HG03066 (cell line): ENCODE results near the gene TPM2.

Source experiments
- ATAC-seq: cut with Tn5 transposase; IDR thresholded peaks from one replicate; pipeline ENCODE4 v1.9.1; 2021; ENCODE audit warnings: low read depth; ENCODE audit not compliant: unreplicated experiment

TPM2 gene

DNA sequence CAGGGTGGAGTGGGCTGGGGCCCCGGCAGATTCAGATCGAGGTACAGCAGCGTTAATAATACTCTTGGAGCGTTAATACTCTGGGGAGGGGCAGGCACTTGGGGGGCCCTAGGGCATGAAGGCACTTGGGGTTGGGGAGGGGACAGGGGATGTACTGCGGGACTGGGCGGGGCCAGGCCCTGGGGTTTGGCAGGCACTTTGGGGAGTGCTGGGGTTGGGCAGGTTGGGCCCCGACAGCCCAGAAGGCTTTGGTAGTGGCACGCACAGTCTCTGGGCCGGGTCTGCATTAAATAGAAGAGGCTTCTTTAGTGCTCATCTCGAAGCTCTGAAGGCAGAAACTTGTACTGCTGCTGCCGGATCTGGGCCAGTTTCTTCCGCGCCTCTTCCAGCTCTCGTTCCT lies 7.8 kb upstream of the TPM2 start:
- no peak for ATAC-seq

DNA sequence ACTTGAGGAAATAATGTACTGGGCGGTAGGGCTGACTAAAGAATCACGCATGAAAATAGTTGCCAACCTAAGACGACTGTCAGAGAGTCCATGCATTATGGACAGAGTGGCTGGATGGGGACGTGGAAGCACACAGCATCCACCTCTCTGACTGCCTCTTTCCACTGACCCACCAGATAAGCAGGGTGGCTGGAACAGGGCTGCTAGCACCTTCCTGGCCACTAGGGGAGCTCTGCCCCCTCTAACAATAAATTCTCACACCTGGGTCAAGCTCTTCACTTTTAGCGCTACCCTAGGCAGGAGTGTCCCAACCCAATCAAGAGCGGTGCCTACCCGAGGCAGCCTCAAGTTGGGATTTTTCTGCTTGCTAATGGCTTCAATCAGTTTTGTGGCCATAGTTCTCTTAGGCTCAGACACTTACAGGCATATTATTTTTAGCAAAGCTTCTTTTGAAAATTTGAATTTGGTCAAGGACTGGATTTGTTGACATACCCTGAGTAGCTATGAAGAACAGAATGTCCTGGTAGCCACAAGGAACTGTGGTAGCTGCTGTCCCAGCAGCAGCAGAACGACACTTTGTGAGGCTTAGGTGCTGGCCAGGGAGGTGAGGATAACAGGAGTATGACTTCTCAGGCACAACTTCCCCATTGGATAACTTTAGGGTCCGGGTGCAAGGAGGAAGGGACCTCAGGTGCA lies 6.9 kb upstream of the TPM2 start:
- no peak for ATAC-seq

DNA sequence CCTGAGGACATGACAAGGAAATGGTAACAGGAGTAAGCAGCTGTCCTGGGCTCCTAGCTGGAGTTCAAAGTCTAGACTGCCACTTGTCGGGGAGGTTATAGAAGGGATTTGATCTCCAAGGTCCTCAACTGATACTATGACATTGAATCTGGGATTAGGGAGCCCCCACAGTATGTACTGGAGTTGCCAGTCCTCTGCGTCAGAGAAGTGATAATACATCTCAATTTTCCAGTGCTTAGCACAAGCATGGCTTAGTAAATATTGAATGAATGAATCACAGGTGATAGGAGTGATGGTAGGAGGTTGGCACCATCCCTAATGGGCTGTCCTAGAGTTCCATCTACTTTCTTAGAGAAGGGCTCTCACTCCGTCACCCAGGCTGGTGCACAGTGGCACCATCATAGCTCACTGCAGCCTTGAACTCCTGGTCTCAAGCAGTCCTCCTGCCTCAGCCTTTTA lies 6.2 kb upstream of the TPM2 start:
- ATAC-seq = no peak

DNA sequence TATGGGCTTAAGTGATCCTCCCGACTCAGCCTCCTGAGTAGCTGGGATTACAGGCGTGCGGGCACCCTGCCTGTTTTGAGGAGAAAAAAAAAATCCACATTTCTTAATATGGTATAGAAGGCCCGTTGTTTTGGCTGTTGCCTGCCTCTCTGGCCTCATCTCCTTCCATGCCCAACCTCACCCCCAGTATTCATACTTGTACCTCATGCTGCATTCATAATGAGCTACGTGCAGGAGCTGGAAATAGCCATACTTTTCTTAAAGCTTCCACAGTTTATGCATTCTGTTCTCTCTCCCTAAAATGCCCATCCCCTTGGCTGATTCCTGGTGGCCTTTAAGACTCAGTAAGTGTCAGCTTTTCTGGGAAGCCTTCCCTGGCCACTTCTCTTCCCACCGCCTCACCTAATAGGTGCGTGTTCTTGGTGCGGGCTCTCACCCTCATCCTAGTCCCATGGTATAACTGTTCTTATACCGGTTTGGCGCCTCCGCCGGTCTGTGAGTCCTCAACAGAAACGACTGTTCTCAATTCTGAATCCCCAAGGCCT lies 2.1 kb upstream of the TPM2 start:
- no peak for ATAC-seq

DNA sequence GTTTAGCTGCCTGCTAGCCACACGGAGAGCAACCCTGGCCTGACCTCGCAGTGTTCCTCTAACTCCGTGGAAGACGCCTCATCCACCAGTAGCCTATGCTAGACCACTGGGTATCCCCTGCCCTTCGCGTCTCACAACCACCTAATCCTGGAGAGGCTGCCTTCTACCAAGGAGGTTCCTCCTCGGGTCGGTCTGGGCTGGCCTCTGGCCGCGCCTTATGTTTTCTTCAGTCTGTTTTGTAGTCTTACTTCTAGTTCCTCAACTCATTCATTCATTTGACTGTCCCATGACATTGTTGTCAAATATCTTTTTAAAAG lies 1.6 kb upstream of the TPM2 start:
- ATAC-seq = no peak

DNA sequence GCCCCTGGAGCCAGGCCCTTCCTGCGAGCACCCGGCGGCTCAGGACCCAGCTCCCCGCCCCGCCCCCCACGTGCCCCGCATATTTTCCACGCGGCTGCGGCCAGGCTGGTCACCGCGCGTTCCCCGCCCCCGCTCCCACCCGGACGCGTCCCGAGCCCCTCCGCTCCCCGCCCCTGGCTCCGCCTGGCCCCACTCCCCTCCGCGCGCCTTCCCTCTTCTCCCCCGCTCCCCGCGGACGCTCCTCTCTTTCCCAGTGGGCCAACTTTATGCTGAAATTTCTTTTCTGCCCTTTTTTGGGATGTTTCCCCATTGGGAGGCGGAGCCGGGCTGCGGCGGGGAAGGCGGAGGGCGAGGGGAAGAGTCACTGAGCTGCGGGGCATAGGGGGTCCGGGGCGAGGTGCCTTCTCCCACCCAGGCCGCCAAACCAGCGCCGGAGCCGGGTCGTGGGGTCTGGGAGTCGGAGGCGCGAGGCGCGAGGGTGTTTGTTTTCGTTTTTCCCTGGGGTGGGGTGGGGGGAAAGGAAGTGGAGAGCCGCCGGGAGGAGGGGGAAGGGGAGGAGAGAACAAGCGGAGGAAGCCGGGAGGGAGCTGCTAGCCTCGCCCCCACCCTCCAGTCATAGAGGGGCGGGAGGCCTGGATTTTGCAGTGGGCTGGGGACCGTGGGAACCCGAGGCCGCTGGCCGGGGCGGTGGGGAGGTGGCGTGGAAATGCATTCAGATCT lies 1.0 kb upstream of the TPM2 start:
- ATAC-seq = no peak

DNA sequence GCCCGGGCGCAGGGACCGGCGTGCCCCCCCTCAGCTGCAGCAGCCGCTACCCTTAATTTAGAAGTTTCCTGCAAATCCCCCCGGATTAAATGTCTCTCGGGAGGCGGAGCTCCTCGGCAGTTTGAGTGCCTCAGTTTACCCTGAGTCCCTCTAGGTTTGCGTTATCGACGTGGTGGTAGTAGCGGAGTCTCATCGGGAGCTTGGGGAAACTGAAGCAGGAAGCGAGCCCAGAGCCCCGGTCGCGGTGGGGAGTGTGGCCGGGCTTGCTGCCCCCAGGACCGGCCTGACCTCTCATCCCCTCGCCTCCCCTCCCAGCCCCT lies 529 bp upstream of the TPM2 start:
- no peak for ATAC-seq

DNA sequence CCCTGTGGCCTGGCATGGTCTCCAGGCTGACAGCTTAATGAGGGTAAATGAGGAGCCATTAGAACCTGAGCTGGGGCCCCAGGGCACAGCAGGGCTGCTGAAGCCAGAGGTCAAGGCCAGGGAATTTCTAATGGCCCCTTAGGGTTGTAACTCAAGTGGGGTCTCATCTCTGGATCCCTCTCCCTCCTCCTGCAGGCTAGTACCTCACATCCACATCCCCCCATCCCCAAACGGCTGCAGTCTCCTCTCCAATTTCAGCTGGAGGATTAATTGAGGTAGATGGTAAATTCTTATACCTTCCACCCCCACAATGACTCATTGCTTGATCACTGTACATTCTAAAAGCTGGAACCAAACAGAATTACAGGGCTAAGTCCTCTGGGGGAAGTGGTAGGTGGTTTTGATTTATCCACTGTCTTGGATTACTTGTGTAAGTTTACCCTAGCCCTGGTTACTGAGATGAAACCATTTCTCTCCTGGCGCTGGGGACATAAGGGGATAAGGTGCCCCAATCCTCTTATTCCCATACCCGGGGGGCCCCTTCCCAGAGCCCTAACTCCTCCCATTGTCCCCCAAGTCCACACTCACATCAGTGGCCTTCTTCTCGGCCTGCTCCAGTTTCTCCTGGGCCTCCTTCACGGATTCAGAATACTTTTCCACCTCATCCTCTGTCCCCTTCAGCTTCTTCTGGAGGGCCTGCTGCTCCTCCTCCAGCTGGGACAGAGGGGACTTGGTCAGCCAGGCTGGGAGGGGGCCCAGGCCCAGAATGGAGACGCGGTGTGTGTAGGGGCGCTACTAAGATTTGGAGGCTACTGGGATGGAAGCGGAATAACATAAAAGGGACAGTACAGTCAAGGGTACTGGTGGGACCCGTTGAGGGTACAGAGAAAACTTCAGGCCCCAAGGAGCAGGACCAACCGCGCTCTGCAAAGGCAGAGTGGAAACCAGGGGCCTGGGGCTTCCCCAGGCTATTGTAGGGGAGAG lies 875 bp downstream of the TPM2 start:
- no peak for ATAC-seq

DNA sequence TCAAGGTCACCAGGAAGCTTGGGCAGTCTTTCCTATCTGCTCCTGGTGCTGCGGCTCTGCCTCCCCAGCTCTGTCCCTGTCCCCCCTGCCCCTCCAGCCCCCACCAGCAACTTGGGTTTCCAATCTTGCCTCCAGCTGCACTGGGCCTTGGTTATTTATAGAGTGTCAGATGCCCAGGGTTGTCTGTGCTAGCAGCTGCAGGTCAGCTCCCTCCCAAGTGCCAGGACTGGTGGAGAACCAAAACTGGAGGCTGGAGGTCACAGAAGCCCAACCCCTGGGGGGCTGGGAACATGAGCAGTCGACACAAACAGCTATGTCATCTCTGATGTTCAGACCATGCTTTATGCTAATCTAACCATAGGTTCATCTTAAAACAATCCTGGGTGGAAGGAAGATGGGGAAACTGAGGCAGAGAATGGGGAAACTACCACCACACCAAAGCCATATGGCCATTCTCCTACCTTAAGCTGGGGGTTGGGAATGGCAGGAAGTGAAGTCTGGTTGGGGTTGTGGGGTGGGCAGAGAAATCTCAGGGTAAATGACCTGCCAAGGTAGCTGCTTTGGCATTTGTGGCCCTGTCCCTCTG lies 1.7 kb downstream of the TPM2 start:
- no peak for ATAC-seq

DNA sequence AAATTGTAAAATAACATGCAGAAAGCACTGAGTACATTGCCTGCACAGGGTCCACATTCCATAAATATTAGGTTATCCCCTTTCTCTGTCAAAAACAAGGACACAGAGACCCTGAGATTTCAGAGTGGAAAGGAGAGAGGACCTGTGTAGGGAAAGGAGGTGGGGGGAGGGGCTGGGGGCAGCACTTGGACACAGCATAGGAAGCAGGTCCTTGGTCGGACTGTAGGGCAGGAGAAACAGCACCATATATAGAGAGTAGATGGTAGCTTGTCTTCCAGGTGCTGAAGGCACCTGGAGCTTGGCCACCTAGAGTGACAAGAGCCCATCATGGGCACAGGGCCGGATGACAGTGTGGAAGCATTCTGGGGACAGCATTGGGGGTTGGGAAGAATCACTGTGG lies 2.4 kb downstream of the TPM2 start:
- no peak for ATAC-seq

DNA sequence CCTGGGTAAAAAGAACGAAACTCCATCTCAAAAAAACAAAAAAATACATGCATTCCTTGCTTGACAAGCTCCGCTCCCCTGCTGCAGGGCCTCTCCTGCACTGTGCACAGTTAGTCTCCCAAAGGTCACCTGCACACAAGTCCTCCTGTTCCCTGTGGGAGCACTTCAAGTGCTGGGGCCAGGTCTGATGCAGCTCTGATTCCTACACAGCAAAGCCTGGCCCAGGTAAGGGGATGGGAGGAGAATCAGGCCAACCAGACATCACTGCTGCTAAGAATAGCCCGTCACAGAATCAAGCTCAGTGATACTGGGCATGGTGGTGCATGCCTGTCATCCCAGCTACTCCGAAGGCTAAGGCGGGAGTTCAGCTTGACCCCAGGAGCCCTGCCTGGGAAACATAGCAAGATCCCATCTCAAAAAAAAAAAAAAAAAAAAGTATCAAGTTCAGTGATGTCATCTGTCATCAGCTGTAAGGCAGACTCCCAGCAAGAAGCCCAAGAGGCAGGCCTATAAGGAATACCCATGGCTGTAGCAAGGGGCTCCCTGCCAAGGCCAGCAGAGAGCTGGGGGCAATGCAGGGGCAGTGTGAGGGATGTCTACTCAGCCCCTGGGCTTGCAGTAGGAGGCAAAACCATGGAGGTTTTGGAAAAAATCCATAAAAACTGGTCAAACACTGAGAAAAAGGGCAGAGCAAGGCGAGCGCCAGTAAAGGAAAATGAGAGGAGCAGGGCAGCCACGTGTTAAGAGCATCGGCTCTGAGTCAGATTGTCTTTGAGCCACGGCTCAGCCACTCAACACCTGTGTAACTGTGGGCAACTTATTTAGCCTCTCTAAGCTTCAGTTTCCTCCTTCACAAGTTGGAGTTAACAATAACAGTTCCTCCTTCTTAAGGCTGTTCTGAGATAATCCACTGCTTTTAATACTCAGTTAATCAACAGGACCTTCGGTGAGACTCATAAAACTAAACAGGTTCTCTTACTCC lies 3.2 kb downstream of the TPM2 start:
- no peak for ATAC-seq

DNA sequence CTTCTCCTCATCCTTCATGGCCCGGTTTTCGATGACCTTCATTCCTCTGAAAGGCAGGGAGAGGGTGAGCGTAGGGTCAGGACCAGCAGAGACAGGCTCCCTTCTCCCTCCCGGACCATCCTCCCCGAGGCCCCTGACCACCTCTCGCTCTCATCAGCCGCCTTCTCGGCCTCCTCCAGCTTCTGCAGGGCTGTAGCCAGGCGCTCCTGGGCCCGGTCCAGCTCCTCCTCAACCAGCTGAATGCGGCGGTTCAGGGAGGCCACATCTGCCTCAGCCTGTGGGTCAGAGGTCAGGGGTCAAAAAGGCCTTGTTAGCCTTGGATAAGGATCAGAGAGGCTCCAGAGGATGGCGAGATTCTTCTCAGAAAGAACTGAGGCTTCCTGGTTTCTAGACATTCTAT lies 4.2 kb downstream of the TPM2 start:
- no peak for ATAC-seq

DNA sequence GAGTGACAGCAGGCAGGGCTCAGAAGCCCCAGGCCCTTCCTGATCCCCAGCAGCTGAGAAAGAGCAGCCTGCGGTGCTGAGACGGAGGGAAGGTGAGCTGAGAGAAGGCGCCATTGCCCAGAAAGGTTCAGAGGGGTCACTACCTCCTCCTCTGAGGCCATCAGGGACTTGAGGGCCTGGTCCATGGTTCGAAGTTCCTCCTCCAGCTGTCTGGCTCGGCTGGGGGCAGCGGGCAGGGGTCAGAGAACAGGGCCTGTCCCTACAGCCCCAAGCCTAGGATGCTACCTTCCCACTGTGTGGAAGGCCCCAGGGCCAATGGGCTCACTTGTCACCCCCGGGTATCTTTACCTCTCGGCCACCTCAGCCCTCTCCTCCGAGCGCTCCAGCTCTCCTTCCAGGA lies 4.8 kb downstream of the TPM2 start:
- no peak for ATAC-seq

DNA sequence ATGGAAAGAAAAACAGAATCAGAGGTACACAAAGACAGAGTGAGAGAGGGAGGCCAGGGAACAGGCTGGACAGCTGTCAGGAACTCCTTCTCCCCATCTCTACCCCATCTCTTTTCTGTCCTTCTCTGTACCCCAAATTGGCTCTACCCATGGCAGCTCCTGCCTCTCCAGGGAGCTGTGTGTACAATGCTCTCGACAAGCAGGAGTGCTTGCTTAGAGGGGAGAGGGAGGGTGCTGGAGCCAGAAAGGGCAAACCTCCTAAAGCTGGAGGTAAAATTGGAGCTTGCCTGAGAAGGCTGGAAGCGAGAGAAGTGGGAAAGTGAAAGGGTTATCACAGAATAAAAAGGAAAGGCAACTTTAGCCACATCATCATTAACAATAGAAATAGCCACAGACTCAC lies 6.4 kb downstream of the TPM2 start:
- no peak for ATAC-seq

DNA sequence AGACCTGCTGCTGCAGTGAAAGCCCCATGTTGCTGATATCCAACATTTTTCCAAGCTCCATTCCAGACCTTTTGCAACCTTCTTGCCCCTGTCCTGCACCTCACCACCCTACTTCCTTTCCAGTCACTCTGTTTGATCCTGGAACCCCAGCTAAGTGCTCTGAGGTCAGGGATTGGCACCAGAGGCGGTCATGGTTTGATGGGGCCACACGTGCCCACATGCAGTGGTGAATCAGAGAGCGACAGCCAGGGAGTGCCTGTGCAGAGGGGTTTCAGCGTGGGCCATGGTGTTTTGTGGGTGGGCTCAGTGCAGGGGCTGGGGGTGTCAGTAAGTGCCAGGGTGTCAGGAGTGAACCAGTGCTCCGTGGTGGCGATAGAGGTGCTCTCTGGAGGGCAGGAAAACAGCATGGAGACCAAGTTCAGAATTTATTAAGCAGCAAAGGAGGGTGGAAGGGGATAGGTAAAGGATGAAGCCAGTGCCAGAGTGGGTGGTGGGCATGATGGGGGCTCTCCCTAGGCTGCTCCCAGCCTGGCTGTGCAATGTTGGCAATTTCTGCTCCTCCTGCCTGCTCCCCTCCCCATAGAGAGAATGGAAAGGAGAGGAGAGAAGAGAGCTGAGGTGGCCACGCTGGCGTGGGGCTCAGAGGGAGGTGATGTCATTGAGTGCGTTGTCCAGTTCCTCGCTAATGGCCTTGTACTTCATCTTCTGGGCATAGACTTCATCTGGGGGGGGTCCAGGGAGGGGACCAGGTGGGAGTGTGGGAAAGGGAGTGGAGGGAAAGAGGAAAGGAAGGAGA lies 7.0 kb downstream of the TPM2 start:
- ATAC-seq = no peak

DNA sequence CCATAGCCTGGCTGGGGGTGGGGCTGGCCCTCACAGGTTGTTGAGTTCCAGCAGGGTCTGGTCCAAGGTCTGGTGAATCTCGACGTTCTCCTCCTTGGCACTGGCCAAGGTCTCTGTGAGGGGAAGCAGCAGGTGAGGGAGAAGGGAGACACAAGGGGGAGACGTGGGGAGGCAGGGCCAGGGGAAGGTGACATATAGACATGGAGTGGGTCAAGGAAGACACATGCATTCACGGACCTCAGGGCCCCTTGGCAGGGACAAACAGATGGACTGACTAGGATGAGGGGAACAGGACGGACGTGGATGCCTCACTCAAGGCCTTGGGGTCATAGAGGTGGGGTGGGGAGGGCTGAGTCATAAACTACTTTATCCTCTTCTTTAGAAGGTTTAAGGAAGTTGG lies 7.7 kb downstream of the TPM2 start:
- ATAC-seq = no peak

DNA sequence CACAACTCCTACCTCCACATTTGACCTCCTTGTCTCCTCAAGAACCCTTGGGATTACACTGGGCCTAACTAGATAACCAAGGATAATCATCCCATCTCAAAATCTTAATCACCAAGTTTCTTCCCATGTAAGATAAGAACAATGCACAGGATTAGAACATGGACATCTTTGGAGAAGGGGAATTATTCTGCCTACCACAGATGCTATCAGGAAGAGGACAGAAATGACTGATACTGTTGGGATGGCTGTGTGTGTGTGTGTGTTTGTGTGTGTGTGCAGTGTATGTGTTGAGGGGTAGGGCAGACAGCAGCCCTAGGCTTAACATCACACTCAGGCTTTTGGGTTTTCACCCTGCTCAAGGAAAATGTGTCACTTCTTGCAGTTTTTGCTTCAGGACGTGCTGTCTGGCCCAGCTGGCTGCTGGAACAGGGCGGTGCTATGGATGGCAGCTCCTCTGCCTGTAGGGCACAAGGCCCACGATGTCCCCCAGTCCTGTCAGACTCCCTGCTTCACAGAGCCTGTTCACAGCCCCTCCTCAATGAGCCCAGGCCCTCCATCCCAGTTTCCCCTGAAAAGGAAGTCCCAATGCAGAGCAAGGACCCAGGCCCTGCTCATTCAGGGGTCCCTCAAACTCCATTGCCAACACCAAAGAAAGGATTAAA lies 8.3 kb downstream of the TPM2 start:
- ATAC-seq = no peak

DNA sequence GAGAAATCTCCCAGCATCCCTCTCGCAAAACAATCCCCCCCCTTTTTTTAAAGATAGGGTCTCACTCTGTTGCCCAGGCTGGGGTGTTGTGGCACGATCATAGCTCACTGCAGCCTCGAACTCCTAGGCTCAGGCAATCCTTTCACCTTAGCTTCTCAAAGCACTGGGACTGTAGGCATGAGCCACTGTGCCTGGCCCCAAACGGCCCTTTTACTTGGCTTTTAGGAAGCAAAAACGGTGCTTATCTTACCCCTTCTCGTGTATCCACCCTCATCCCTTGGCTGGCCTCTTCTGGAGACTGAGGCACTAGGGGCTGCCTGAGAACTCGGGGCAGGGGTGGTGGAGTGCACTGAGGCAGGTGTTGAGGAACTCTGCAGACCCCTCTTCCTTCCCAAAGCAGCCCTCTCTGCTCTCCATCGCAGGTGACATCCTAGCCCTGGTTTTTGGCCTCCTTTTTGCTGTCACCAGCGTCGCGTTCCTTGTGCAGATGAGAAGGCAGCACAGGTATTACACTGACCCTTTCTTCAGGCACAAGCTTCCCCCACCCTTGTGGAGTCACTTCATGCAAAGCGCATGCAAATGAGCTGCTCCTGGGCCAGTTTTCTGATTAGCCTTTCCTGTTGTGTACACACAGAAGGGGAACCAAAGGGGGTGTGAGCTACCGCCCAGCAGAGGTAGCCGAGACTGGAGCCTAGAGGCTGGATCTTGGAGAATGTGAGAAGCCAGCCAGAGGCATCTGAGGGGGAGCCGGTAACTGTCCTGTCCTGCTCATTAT lies 9.2 kb downstream of the TPM2 start:
- ATAC-seq = no peak
